H54 (cell line): ENCODE measurements around the gene CHD9.
"Not testable (repeated sequence)": the region's sequence is repeated elsewhere in the genome, so short reads cannot be mapped to it uniquely, and the experiment has no call there.

ENCODE experiments used
- DNase-seq: peaks from one replicate; pipeline ENCODE4 v3.0.0; 2011; ENCODE audit warnings: low spot score, mixed read lengths; ENCODE audit not compliant: insufficient read length
- FAIRE-seq: peaks from 3 replicates; lab custom pipeline; 2011; peaks lifted over from hg19 to GRCh38; lab: Jason Lieb, UNC
- POLR2A ChIP-seq: IDR thresholded peaks from 2 replicates; pipeline ENCODE4 v1.6.1; 2011; ENCODE audit warnings: low read depth, mild to moderate bottlenecking, low read length

Gene CHD9

DNA sequence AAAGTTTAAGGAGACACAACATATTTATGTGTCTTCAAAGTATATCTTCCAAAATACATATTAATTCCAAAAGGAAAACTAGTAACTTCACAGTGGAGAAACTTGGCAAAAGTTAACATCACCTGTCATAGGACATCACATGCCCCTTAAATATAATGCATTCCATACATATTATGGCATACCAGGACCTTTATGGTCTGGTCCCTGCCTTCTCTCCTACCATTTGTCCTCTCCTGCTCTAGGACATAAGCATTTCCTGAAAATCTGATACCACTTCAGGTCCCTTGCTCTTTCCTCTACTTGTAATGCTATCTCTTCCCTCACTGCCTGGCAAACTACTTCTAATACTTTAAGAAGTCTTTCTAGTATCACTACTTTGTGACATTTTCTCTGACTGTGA, 211.4 kb downstream of the CHD9 start:
- FAIRE-seq, result no peak

GRCh38 chr16:53278498-53278897, 223.7 kb downstream of the CHD9 start:
- not testable (repeated sequence) for DNase-seq, FAIRE-seq

More for the DNA sequence above, 211.4 kb downstream of the CHD9 start:
- DNase-seq, result no peak
- TF ChIP-seq POLR2A, result no peak

DNA sequence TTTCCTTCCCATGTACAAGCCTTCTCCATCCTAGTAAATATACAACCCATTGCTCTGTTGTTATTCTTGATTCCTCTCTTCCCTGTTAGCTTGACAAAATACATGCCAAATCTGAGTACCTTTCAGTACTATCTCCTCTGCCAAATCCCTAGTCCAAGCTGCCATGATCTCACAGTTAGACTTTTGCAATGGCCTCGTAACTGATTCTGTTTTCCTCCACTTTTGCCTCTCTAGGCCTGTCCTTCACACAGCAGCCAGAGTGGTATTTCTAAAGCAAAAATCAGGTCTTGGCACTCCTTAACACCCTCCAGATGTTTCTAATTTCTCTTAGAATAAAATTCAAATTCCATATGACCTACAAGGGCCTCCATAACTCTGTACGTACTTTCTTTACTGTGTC, 226.5 kb downstream of the CHD9 start:
- no peak for FAIRE-seq
- no peak for TF ChIP-seq POLR2A
- DNase-seq, result no peak

DNA sequence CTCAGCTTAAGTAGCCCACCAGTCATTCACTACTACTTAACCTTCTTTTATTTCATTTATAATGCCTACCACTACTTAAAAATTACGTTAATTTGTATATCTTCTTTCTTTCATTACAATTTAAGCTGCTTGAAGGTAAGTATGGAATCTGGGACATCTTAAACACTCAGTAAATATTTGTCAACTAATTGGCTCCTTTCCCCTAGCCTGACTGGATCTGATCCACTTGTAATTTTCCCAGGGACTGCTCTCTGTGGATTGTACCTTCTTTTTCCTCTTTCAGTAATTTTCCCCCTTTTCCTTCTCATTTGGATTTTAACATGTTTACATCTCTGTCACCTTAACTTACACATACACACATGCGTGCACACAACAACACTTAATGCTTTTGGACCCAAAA, 227.1 kb downstream of the CHD9 start:
- FAIRE-seq (no peak), DNase-seq (no peak)
- no peak for TF ChIP-seq POLR2A

DNA sequence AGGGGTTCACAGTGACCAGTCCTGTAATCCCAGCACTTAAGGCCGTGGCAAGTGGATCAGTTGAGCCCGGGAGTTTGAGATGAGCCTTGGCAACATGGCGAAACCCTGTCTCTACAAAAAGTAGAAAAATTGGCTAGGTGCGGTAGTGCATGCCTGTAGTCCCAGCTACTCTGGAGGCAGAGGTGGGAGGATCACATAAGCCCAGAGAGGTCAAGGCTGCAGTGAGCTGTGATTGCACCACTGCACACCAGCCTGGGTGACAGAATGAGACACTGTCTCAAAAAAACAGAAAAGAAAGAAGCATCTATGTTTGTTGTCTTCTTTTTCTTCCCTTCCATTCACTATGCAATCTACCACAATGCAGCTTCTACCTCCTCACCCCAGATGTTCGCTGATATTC, 227.5 kb downstream of the CHD9 start:
- TF ChIP-seq POLR2A, result no peak
- DNase-seq (no peak), FAIRE-seq (no peak)

DNA sequence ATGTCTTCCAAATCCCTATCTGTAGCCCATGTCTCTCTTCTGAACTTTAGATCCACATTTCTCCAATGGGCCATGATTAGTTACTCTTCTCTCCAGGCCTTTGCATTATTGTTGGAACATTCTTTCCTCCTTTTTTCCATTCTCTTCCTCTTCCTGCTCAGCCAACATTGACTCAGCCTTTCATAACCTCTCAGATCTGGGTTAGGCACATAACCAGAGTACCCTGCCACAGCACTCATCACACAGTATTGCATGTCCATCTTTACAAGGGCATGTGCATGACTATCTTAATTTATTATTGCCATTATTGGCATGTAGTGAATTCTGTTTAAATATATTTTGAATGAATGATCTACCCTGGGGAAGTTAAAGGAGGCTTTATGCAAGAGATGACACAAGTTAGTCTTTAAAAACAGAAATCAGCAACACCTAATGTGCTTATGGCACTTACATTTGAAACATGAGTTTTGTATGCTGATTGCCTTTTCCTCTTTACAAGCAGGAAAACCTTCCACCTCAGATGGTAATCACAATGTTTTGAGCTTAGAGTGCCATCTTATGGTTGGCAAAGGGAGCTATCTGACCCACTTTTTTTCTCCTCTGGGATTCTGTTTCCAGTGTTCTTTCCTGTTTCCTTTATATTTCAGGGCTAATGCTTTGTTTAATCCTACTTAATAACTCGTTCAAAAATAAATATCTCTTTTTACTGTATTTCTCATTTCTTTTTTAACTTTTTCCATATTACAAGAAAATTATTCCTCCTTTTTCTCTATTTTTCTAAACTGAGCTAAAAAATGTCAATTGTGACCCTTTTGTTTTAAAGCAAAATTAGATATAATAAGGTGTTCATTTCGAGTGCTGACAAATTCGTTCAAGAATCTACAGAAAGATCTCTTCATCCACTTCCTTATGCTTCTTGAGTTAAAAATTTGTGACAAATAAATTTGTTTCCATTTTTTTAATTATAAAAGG, 228.5 kb downstream of the CHD9 start:
- TF ChIP-seq POLR2A, result no peak
- FAIRE-seq, result peak; percentile 93
- peak; percentile 26 for DNase-seq

GRCh38 chr16:53285236-53285635, 230.4 kb downstream of the CHD9 start:
- no peak for TF ChIP-seq POLR2A
- DNase-seq (no peak), FAIRE-seq (peak; percentile 48)

DNA sequence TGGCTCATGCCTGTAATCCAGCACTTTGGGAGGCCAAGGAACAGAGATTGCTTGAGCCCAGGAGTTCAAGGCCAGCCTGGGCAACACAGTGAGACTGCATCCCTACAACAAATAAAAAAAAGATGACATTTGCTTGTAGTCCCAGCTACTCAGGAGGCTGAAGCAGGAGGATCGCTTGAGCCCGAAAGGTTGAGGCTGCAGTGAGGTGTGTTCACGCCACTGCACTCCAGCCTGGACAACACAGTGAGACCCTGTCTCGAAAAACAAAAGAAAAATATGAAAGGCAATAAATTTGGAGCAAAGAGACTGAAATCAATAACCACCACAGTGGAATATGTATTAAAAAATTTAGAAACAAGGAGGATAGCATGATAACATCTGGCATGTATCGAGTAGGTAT, 235.7 kb downstream of the CHD9 start:
- DNase-seq, result no peak
- FAIRE-seq, result no peak
- no peak for TF ChIP-seq POLR2A

DNA sequence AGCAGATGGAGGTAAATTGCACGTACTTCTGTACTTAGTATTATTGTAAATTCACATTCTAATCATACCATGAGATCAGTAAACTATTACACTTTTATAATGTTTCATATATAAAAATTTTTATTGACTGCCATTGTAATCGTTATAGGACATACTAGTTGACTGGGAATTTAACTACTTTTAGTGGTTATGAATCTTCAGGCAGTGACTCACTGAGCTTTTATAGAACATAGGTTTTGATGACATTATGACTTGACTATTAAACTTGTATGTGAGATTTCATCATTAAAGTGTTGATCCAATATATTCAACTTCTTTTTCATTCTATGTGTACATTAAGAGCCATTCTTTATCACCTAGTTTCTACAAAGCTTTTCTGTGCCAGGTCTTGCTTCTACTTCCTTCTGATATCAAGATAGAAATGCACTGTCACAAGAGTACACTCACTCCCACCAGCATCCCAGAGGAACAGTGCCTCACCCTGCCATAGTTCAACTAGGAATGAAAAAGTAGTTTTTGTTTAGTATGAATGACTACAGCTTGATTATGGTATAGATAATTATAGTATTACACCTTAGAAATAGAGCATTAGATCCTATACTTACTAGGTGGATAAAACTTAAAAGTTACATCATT, 237.1 kb downstream of the CHD9 start:
- no peak for TF ChIP-seq POLR2A
- FAIRE-seq, result no peak
- DNase-seq, result no peak

- FAIRE-seq (no peak), DNase-seq (no peak)
- TF ChIP-seq POLR2A, result no peak
Measured at GRCh38 chr16:53297477-53297876, 242.7 kb downstream of the CHD9 start.

DNA sequence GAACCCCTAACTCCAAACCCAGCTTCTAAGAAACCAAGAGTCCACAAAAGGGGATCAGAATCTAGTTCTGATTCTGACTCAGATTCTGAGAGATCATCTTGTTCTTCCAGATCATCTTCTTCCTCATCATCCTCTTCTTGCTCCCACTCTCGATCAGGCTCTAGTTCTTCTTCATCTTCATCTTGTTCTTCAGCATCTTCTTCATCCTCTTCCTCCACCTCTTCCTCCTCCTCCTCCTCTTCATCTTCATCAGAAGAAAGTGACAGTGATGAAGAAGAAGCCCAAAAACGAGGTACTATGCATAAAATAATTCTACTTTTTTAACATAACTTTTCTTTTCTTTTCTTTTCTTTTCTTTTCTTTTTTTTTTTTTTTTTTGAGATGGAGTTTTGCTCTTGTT, 249.5 kb downstream of the CHD9 start:
- DNase-seq, result no peak
- no peak for TF ChIP-seq POLR2A
- no peak for FAIRE-seq

GRCh38 chr16:53305743-53306142, 251.0 kb downstream of the CHD9 start:
- DNase-seq, result no peak
- TF ChIP-seq POLR2A, result no peak
- FAIRE-seq, result no peak

GRCh38 chr16:53309457-53309856, 254.7 kb downstream of the CHD9 start:
- no peak for FAIRE-seq
- DNase-seq, result no peak
- TF ChIP-seq POLR2A, result no peak

DNA sequence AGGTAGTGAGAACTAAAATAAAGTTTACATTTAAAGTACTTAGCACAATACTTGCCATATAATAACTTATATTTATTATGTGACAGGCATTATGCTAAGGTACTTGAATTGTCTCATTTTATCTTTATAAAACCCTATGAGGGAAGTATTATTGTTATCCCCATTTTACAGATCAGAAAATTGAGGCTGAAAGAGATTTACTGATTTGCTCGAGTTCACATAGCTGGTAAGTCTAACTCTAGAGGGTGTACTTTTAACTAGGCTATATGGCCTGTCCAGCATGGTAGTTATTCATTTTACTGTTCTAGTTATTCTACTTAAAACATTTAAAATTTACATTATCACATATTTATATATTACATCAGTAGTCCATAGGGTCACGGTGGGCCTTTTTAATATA, 266.2 kb downstream of the CHD9 start:
- no peak for TF ChIP-seq POLR2A
- DNase-seq, result no peak
- FAIRE-seq, result no peak
